ENCODE data around the gene NFYA. TPM values are rescaled to one million over a fixed set of nuclear protein-coding genes. Genes with fewer than 3 reads are reported as not detected.

The NFYA gene
- total RNA-seq, 6 donors from 2014 or later, result 18.5 to 33.0 (median 21.6) TPM

GRCh38 chr6:41049521-41049920 is 23.3 kb upstream of the NFYA start:
- TF ChIP-seq EP300 (IDR thresholded peaks at IDR 0.05) (no peak), CTCF (IDR thresholded peaks at IDR 0.05) (no peak), POLR2AphosphoS5 (IDR thresholded peaks at IDR 0.05) (no peak), POLR2A (IDR thresholded peaks at IDR 0.05) (no peak)
- WGBS, 2 donors, result 70 to 82% methylated on average over 1 of the region's 1 CpG
- peaks cover 0 to 6% (median 4%) of the 10 kb centered on the region in 4 donors for H3K4me1 ChIP-seq
- no peak overlapping the region for H3K4me3 ChIP-seq
- no peak for DNase-seq
- no peaks in the 10 kb centered on the region for H3K27me3 ChIP-seq
- no peaks in the 10 kb centered on the region for H3K36me3 ChIP-seq
- H3K27ac ChIP-seq, result no peak overlapping the region
- ATAC-seq (ENCODE audit: low FRiP score in 2 of 2), result no peak
- H3K9me3 ChIP-seq, result no peaks in the 10 kb centered on the region

- Histone ChIP-seq H3K9me3 (no peaks in the 10 kb centered on the region), H3K4me1 (peaks cover 0 to 6% (median 4%) of the 10 kb centered on the region in 4 donors), H3K4me3 (no peak overlapping the region), H3K27me3 (no peaks in the 10 kb centered on the region), H3K36me3 (no peaks in the 10 kb centered on the region), H3K27ac (no peak overlapping the region)
- DNase-seq (no peak), ATAC-seq (ENCODE audit: low FRiP score in 2 of 2) (no peak)
- TF ChIP-seq POLR2A (IDR thresholded peaks at IDR 0.05), result no peak
- TF ChIP-seq POLR2AphosphoS5 (IDR thresholded peaks at IDR 0.05), result no peak
- TF ChIP-seq EP300 (IDR thresholded peaks at IDR 0.05), result no peak
- no peak for TF ChIP-seq CTCF (IDR thresholded peaks at IDR 0.05)
- WGBS, 2 donors, result 92 to 95% methylated on average over 7 of the region's 7 CpGs
Observed at GRCh38 chr6:41049955-41050354, 22.8 kb upstream of the NFYA start.

- no peak for TF ChIP-seq CTCF (IDR thresholded peaks at IDR 0.05)
- TF ChIP-seq POLR2AphosphoS5 (IDR thresholded peaks at IDR 0.05), result no peak
- no peak for TF ChIP-seq POLR2A (IDR thresholded peaks at IDR 0.05)
- no peak for TF ChIP-seq EP300 (IDR thresholded peaks at IDR 0.05)
- H3K36me3 ChIP-seq, result no peaks in the 10 kb centered on the region
- no peak overlapping the region for H3K4me3 ChIP-seq
- H3K9me3 ChIP-seq, result no peaks in the 10 kb centered on the region
- no peaks in the 10 kb centered on the region for H3K27me3 ChIP-seq
- 82 to 84% methylated on average over 3 of the region's 3 CpGs for WGBS, 2 donors
- H3K27ac ChIP-seq, result no peak overlapping the region
- H3K4me1 ChIP-seq, result peaks cover 0 to 6% (median 4%) of the 10 kb centered on the region in 4 donors
- DNase-seq (no peak), ATAC-seq (ENCODE audit: low FRiP score in 2 of 2) (no peak)
Observed at GRCh38 chr6:41050536-41050935, 22.2 kb upstream of the NFYA start.

- no peaks in the 10 kb centered on the region for H3K36me3 ChIP-seq
- no peak overlapping the region for H3K4me3 ChIP-seq
- 56 to 64% methylated on average over 5 of the region's 5 CpGs for WGBS, 2 donors
- H3K4me1 ChIP-seq, result peaks cover 0 to 6% (median 4%) of the 10 kb centered on the region in 4 donors
- ATAC-seq (ENCODE audit: low FRiP score in 2 of 2) (peak in 1 of 2 donors; percentile 24), DNase-seq (no peak)
- no peak overlapping the region for H3K27ac ChIP-seq
- TF ChIP-seq POLR2A (IDR thresholded peaks at IDR 0.05) (no peak), CTCF (IDR thresholded peaks at IDR 0.05) (no peak), POLR2AphosphoS5 (IDR thresholded peaks at IDR 0.05) (no peak)
- H3K9me3 ChIP-seq, result no peaks in the 10 kb centered on the region
- no peaks in the 10 kb centered on the region for H3K27me3 ChIP-seq
Observed at GRCh38 chr6:41051873-41052272, 20.9 kb upstream of the NFYA start.

- WGBS, 2 donors, result 73 to 74% methylated on average over 5 of the region's 5 CpGs
- H3K4me3 ChIP-seq, result no peak within 1 kb of the TSS
- no peak within 1 kb of the TSS for H3K27ac ChIP-seq
- no peak for TF ChIP-seq CTCF (IDR thresholded peaks at IDR 0.05)
- no peak for TF ChIP-seq POLR2A (IDR thresholded peaks at IDR 0.05)
- TF ChIP-seq EP300 (IDR thresholded peaks at IDR 0.05), result no peak
- TF ChIP-seq POLR2AphosphoS5 (IDR thresholded peaks at IDR 0.05), result no peak
- no peaks in the 10 kb centered on the region for H3K9me3 ChIP-seq
- DNase-seq (no peak), ATAC-seq (ENCODE audit: low FRiP score in 2 of 2) (no peak)
- H3K36me3 ChIP-seq, result no peaks in the 10 kb centered on the region
- H3K4me1 ChIP-seq, result peaks cover 0 to 6% (median 4%) of the 10 kb centered on the region in 4 donors
- no peaks in the 10 kb centered on the region for H3K27me3 ChIP-seq
Observed at GRCh38 chr6:41053041-41053440, 19.7 kb upstream of the NFYA start, which contains the start of gene APOBEC2. Gene APOBEC2, plus strand, starts transcription at chr6:41053202. Its CDS starts 146 bp downstream, at chr6:41053348.
